Lower leg skin (tissue), 3 donors: ENCODE measurements around the gene PTPRQ.

Experiments
- CTCF ChIP-seq, 3 donors: fragments of 450-650 bp; IDR thresholded peaks; one replicate each; pipeline ENCODE4 v1.5.1; 2016; ENCODE audit warnings: antibody characterized with exemption in 3 of 3, mild to moderate bottlenecking in 3 of 3, moderate library complexity in 2 of 3
- POLR2A ChIP-seq, 2 donors: fragments of 450-650 bp; IDR thresholded peaks; one replicate each; pipeline ENCODE4 v1.6.1; 2016 to 2017; ENCODE audit warnings: antibody characterized with exemption in 2 of 2, mild to moderate bottlenecking in 1 of 2, moderate library complexity in 1 of 2

GRCh38 chr12:80404629-80405028 is 39.4 kb upstream of the PTPRQ start:
- no peak for TF ChIP-seq CTCF (IDR thresholded peaks at IDR 0.05)
- TF ChIP-seq POLR2A (IDR thresholded peaks at IDR 0.05): no peak
